Measurements from ENCODE around the gene AKIRIN1. TPM values are rescaled to one million over a fixed set of nuclear protein-coding genes. Genes with fewer than 3 reads are reported as not detected.
"Not testable (repeated sequence)": the region's sequence is repeated elsewhere in the genome, so short reads cannot be mapped to it uniquely, and the experiment has no call there.

Gene AKIRIN1
- total RNA-seq, 1 donor from 2014 or later, result 130 TPM

- no peaks in the 10 kb centered on the region for H3K9me3 ChIP-seq (ENCODE audit: low read depth)
- Mint-ChIP-seq H3K27ac (no peak overlapping the region), H3K4me1 (no peaks in the 10 kb centered on the region), H3K4me3 (no peak overlapping the region), H3K9me3 (no peaks in the 10 kb centered on the region), H3K27me3 (ENCODE audit: insufficient read depth, low read depth) (no peaks in the 10 kb centered on the region), H3K36me3 (peaks cover 41% of the 10 kb centered on the region)
- no peak for TF ChIP-seq EZH2 (IDR thresholded peaks at IDR 0.05)
- TF ChIP-seq CTCF (IDR thresholded peaks at IDR 0.05), result no peak
- TF ChIP-seq EZH2phosphoT487 (IDR thresholded peaks at IDR 0.05), result no peak
- H3K79me2 ChIP-seq (ENCODE audit: low read depth), result peaks cover 36% of the 10 kb centered on the region
- H3K9ac ChIP-seq, result no peak overlapping the region
- peak overlapping the region; percentile 3 for H3K27ac ChIP-seq
- H4K20me1 ChIP-seq (ENCODE audit: low read depth), result peaks cover 60% of the 10 kb centered on the region
- H3K4me2 ChIP-seq, result no peak overlapping the region
- DNase-seq (ENCODE audit: low spot score), result no peak
- no peaks in the 10 kb centered on the region for H3K4me1 ChIP-seq
- no peaks in the 10 kb centered on the region for H3K27me3 ChIP-seq
- no peak overlapping the region for H2AFZ ChIP-seq (replicated peaks)
- no peak overlapping the region for H3K4me3 ChIP-seq
- peaks cover 48% of the 10 kb centered on the region for H3F3A ChIP-seq (ENCODE audit: low read depth)
- H3K36me3 ChIP-seq, result peaks cover 37% of the 10 kb centered on the region
Measured at GRCh38 chr1:39003794-39004193, 12.7 kb downstream of the AKIRIN1 start.

- no peak overlapping the region for H3K4me2 ChIP-seq
- H3K9me3 Mint-ChIP-seq, result no peaks in the 10 kb centered on the region
- H3K79me2 ChIP-seq (ENCODE audit: low read depth), result peaks cover 11% of the 10 kb centered on the region
- peak overlapping the region; percentile 5 for H3K27ac ChIP-seq
- H3K36me3 Mint-ChIP-seq, result peaks cover 34% of the 10 kb centered on the region
- no peaks in the 10 kb centered on the region for H3K27me3 ChIP-seq
- H3K4me3 Mint-ChIP-seq, result no peak overlapping the region
- peaks cover 36% of the 10 kb centered on the region for H3K36me3 ChIP-seq
- H3K4me1 ChIP-seq, result no peaks in the 10 kb centered on the region
- no peak overlapping the region for H2AFZ ChIP-seq (replicated peaks)
- H3F3A ChIP-seq (ENCODE audit: low read depth), result peaks cover 55% of the 10 kb centered on the region
- DNase-seq (ENCODE audit: low spot score), result no peak
- H3K4me1 Mint-ChIP-seq, result no peaks in the 10 kb centered on the region
- no peak overlapping the region for H3K4me3 ChIP-seq
- no peak overlapping the region for H3K27ac Mint-ChIP-seq
- peaks cover 36% of the 10 kb centered on the region for H4K20me1 ChIP-seq (ENCODE audit: low read depth)
- H3K9ac ChIP-seq, result no peak overlapping the region
- no peak for TF ChIP-seq EZH2phosphoT487 (IDR thresholded peaks at IDR 0.05)
- TF ChIP-seq CTCF (IDR thresholded peaks at IDR 0.05), result no peak
- TF ChIP-seq EZH2 (IDR thresholded peaks at IDR 0.05), result no peak
- H3K9me3 ChIP-seq (ENCODE audit: low read depth), result no peaks in the 10 kb centered on the region
- H3K27me3 Mint-ChIP-seq (ENCODE audit: insufficient read depth, low read depth), result no peaks in the 10 kb centered on the region
Measured at GRCh38 chr1:39006287-39006686, 15.2 kb downstream of the AKIRIN1 start.

GRCh38 chr1:39006726-39007645 is 15.9 kb downstream of the AKIRIN1 start:
- no peak for DNase-seq (ENCODE audit: low spot score)
- H3K27ac ChIP-seq, result peak overlapping the region; percentile 5
- H3K36me3 ChIP-seq, result peaks cover 39% of the 10 kb centered on the region
- peaks cover 4% of the 10 kb centered on the region for H3K79me2 ChIP-seq (ENCODE audit: low read depth)
- H3K9me3 Mint-ChIP-seq, result no peaks in the 10 kb centered on the region
- no peaks in the 10 kb centered on the region for H3K9me3 ChIP-seq (ENCODE audit: low read depth)
- H3F3A ChIP-seq (ENCODE audit: low read depth), result peaks cover 55% of the 10 kb centered on the region
- peaks cover 32% of the 10 kb centered on the region for H3K36me3 Mint-ChIP-seq
- H3K27me3 Mint-ChIP-seq (ENCODE audit: insufficient read depth, low read depth), result no peaks in the 10 kb centered on the region
- H3K27ac Mint-ChIP-seq, result no peak overlapping the region
- H2AFZ ChIP-seq (replicated peaks), result no peak overlapping the region
- H3K4me3 ChIP-seq, result no peak overlapping the region
- peaks cover 29% of the 10 kb centered on the region for H4K20me1 ChIP-seq (ENCODE audit: low read depth)
- H3K27me3 ChIP-seq, result no peaks in the 10 kb centered on the region
- no peaks in the 10 kb centered on the region for H3K4me1 Mint-ChIP-seq
- H3K4me3 Mint-ChIP-seq, result no peak overlapping the region
- no peak overlapping the region for H3K9ac ChIP-seq
- no peaks in the 10 kb centered on the region for H3K4me1 ChIP-seq
- TF ChIP-seq EZH2phosphoT487 (IDR thresholded peaks at IDR 0.05), result no peak
- no peak for TF ChIP-seq CTCF (IDR thresholded peaks at IDR 0.05)
- TF ChIP-seq EZH2 (IDR thresholded peaks at IDR 0.05), result no peak
- no peak overlapping the region for H3K4me2 ChIP-seq

GRCh38 chr1:39014956-39015355 is 23.9 kb downstream of the AKIRIN1 start:
- not testable (repeated sequence) for H3K79me2 ChIP-seq (ENCODE audit: low read depth); H4K20me1 ChIP-seq (ENCODE audit: low read depth); H3K4me3 Mint-ChIP-seq; H3K4me1 ChIP-seq; H3K27ac Mint-ChIP-seq; H3K27me3 Mint-ChIP-seq (ENCODE audit: insufficient read depth, low read depth); H3K4me3 ChIP-seq; H2AFZ ChIP-seq (replicated peaks); H3K4me2 ChIP-seq; H3K27ac ChIP-seq; H3K9me3 ChIP-seq (ENCODE audit: low read depth); H3K36me3 ChIP-seq; H3K27me3 ChIP-seq; H3K4me1 Mint-ChIP-seq; H3K9ac ChIP-seq; DNase-seq (ENCODE audit: low spot score); H3K9me3 Mint-ChIP-seq
- H3K36me3 Mint-ChIP-seq, result peaks cover 13% of the 10 kb centered on the region
- H3F3A ChIP-seq (ENCODE audit: low read depth), result peaks cover 18% of the 10 kb centered on the region

All from neural progenitor cell (in vitro differentiated cells).